Measurements from ENCODE around the gene PRKCB. TPM values are rescaled to one million over a fixed set of nuclear protein-coding genes. Genes with fewer than 3 reads are reported as not detected.
A peak's percentile ranks its signal among the peaks of the same experiment; 100 is the strongest.

PRKCB gene
- total and polyA plus RNA-seq, 4 donors: 1.6 to 9.4 (median 4.0) TPM

DNA sequence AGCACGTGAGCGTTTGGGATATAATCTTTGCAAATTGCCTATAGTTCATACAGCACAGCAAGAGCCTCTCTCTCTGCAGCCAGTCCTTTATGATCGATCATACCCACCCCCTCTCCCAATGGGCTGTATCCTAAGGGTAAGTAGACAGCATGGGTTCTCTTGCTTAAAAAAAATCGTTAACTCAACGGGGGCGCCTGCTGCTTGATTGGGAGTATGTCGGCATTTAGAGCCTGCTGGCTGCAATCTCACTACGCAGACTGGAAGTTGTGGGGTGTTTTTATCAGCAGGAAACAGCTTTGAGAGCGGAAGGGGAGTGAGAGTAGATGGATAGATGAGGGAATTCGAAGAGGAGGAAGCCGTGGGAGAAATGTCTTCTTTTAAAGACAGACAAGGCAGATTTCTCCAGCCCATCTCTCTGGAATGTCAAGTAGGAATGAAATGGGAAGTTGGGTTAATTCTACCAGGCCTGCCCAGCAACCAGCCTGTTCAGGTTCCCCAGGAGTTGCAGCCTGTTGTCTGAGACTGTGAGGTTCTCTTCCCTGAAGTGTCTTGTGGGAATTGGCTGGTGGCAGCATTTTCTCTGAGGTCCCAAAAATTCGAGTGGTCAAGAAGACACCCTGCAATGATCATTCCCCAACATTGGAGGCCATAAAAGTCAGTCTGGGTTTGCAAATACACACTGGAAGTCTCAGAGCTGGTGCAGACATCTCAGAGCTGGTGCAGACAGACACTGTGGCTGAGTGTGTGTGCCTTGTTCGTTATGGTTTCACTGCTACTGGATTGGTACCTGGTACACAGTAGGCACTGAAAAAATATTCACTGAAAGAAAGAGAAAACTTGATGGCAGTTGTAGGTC lies 65.6 kb downstream of the PRKCB start:
- peak; percentile 33 for TF ChIP-seq NR2F2 (IDR thresholded peaks at IDR 0.05)
- no peak for TF ChIP-seq FOXA1 (IDR thresholded peaks at IDR 0.05)
- Histone ChIP-seq H3K27me3 (ENCODE audit: control insufficient read depth in 4 of 4, insufficient read depth in 4 of 4, low read length in 3 of 4) (peaks cover 0 to 4% (median 1%) of the 10 kb centered on the region in 4 donors), H3K27ac (ENCODE audit: low read depth in 1 of 2, low read length in 2 of 2) (no peak overlapping the region), H3K4me3 (ENCODE audit: low read depth in 1 of 3, low read length in 3 of 3) (no peak overlapping the region), H3K9ac (ENCODE audit: low read depth in 1 of 2, low read length in 2 of 2) (no peak overlapping the region), H3K36me3 (ENCODE audit: control insufficient read depth in 4 of 4, insufficient read depth in 3 of 4, low read depth in 1 of 4, low read length in 3 of 4) (no peaks in the 10 kb centered on the region), H3K9me3 (ENCODE audit: control insufficient read depth in 4 of 4, low read length in 3 of 4) (no peaks in the 10 kb centered on the region), H3K4me1 (ENCODE audit: control insufficient read depth in 4 of 4, insufficient read depth in 4 of 4, low read length in 3 of 4) (no peaks in the 10 kb centered on the region)
- no peak for DNase-seq (ENCODE audit: low spot score)
- WGBS: 35% methylated on average over 13 of the region's 13 CpGs

DNA sequence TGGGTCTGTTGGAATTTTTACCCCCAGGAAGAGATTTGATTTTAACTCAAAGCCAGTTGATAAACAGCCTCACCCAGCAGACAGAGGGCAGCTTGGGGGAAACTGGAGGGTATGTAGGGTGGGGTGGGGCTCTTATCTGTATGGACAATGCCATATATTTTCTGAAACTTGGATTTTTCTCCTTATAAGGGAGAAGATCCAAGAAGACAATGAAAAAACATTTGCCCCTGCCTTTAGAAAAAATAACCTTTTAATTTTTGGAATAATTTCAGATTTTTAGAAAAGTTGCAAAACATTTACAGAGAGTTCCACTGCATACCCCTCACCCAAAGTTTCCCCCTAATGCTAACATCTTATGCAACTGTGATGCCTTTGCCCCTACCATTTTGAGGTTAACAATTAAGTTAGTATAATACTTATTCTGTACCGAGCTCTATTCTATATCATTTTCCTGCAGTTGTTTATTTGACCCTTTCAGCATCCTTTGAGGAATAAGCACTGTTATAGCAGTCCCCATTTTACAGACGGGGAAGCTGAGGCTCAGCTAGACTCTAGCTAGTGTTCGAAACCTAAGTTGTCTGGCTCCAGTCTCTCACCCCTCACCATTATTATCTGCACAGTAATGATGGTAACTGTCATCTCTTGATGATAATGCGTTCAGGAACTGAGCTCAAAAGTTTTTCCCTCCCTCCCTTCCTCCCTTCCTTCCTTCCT lies 66.4 kb downstream of the PRKCB start:
- WGBS: 59% methylated on average over 4 of the region's 4 CpGs
- DNase-seq (ENCODE audit: low spot score): no peak
- H3K4me1 ChIP-seq (ENCODE audit: control insufficient read depth in 4 of 4, insufficient read depth in 4 of 4, low read length in 3 of 4): no peaks in the 10 kb centered on the region
- no peaks in the 10 kb centered on the region for H3K9me3 ChIP-seq (ENCODE audit: control insufficient read depth in 4 of 4, low read length in 3 of 4)
- H3K27ac ChIP-seq (ENCODE audit: low read depth in 1 of 2, low read length in 2 of 2): no peak overlapping the region
- H3K9ac ChIP-seq (ENCODE audit: low read depth in 1 of 2, low read length in 2 of 2): no peak overlapping the region
- H3K36me3 ChIP-seq (ENCODE audit: control insufficient read depth in 4 of 4, insufficient read depth in 3 of 4, low read depth in 1 of 4, low read length in 3 of 4): no peaks in the 10 kb centered on the region
- H3K4me3 ChIP-seq (ENCODE audit: low read depth in 1 of 3, low read length in 3 of 3): no peak overlapping the region
- peaks cover 0 to 4% (median 1%) of the 10 kb centered on the region in 4 donors for H3K27me3 ChIP-seq (ENCODE audit: control insufficient read depth in 4 of 4, insufficient read depth in 4 of 4, low read length in 3 of 4)
- TF ChIP-seq, protein P1, sequence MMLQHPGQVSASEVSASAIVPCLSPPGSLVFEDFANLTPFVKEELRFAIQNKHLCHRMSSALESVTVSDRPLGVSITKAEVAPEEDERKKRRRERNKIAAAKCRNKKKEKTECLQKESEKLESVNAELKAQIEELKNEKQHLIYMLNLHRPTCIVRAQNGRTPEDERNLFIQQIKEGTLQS (IDR thresholded peaks at IDR 0.05): no peak
- no peak for TF ChIP-seq GABPA (IDR thresholded peaks at IDR 0.05 in 1 of 2, conservative IDR thresholded peaks at IDR 0.05 in 1 of 2)
- TF ChIP-seq TAF1 (conservative IDR thresholded peaks at IDR 0.05): no peak
- TF ChIP-seq, protein P2, sequence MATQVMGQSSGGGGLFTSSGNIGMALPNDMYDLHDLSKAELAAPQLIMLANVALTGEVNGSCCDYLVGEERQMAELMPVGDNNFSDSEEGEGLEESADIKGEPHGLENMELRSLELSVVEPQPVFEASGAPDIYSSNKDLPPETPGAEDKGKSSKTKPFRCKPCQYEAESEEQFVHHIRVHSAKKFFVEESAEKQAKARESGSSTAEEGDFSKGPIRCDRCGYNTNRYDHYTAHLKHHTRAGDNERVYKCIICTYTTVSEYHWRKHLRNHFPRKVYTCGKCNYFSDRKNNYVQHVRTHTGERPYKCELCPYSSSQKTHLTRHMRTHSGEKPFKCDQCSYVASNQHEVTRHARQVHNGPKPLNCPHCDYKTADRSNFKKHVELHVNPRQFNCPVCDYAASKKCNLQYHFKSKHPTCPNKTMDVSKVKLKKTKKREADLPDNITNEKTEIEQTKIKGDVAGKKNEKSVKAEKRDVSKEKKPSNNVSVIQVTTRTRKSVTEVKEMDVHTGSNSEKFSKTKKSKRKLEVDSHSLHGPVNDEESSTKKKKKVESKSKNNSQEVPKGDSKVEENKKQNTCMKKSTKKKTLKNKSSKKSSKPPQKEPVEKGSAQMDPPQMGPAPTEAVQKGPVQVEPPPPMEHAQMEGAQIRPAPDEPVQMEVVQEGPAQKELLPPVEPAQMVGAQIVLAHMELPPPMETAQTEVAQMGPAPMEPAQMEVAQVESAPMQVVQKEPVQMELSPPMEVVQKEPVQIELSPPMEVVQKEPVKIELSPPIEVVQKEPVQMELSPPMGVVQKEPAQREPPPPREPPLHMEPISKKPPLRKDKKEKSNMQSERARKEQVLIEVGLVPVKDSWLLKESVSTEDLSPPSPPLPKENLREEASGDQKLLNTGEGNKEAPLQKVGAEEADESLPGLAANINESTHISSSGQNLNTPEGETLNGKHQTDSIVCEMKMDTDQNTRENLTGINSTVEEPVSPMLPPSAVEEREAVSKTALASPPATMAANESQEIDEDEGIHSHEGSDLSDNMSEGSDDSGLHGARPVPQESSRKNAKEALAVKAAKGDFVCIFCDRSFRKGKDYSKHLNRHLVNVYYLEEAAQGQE (IDR thresholded peaks at IDR 0.05): no peak
- TF ChIP-seq RXRA (IDR thresholded peaks at IDR 0.05): no peak
- no peak for TF ChIP-seq NR2F2 (IDR thresholded peaks at IDR 0.05)
- TF ChIP-seq EGR1 (IDR thresholded peaks at IDR 0.05; ENCODE audit: low read depth in 2 of 2): no peak
- no peak for TF ChIP-seq JUND (IDR thresholded peaks at IDR 0.05)
- TF ChIP-seq, protein P3, sequence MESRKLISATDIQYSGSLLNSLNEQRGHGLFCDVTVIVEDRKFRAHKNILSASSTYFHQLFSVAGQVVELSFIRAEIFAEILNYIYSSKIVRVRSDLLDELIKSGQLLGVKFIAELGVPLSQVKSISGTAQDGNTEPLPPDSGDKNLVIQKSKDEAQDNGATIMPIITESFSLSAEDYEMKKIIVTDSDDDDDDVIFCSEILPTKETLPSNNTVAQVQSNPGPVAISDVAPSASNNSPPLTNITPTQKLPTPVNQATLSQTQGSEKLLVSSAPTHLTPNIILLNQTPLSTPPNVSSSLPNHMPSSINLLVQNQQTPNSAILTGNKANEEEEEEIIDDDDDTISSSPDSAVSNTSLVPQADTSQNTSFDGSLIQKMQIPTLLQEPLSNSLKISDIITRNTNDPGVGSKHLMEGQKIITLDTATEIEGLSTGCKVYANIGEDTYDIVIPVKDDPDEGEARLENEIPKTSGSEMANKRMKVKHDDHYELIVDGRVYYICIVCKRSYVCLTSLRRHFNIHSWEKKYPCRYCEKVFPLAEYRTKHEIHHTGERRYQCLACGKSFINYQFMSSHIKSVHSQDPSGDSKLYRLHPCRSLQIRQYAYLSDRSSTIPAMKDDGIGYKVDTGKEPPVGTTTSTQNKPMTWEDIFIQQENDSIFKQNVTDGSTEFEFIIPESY (IDR thresholded peaks at IDR 0.05): no peak
- TF ChIP-seq, protein P4, sequence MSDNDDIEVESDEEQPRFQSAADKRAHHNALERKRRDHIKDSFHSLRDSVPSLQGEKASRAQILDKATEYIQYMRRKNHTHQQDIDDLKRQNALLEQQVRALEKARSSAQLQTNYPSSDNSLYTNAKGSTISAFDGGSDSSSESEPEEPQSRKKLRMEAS (IDR thresholded peaks at IDR 0.05): no peak
- no peak for TF ChIP-seq HNF4G (IDR thresholded peaks at IDR 0.05)
- no peak for TF ChIP-seq SP1 (IDR thresholded peaks at IDR 0.05)
